Choroid plexus epithelial cell (primary cell): ENCODE results near the gene STRA8.

Experiments
- DNase-seq: peaks from one replicate; pipeline ENCODE4 v3.0.0-alpha.2; 2010; ENCODE audit warnings: low read depth
- H3K4me3 ChIP-seq: 2 replicates; pipeline ENCODE4 v1.5.1; 2011; ENCODE audit warnings: low read depth, mild to moderate bottlenecking, control low read depth, low read length, moderate library complexity
- TF ChIP-seq, protein P1 (sequence below): conservative IDR thresholded peaks from 2 replicates; pipeline ENCODE4 v1.5.1; 2011; ENCODE audit warnings: low read depth, mild to moderate bottlenecking, control low read depth, inconsistent platforms, low read length, moderate library complexity

STRA8 gene

DNA sequence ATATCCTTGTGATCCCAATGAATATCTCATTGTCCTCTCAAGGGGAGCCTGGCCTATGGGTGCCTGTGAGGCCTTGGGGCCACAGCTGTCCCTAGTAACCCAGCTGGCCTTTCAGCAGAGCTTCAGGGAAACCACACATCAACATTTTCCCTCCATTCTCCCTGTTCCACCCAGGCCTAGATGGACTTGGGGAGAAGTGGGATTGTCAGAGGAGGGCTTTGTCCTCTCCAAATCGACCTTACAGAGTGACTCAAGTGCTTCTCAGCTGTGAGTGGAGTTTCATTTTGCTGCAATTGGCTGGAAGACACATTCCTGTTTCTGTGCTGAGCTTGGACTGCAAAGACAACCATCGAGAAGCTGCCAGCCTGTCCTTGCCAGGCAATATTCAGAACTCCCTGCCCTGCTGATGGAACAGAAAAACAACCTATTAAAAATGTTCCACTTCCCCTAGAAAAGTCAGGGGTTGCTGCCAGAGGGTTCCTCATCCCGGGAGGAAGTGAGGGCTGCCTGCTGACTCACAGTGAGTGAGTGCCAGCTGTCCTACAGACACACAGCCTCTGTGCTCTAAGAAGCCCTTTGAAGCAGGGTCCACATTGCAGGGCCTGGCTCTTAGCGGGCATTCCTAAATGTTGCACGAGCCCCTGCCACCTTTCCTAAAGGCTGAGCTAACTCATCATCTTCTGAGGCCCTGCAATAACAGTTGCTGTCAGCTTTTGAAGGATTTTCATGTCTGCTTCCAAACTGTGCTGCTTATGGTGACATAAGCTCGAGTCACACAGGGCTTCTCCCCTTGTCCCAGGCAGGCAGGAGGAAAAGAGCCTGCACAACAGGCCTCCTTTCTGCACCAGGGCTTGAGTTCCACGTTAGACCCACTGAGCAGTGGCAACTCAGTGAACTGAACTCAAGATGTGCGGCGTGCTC lies 20.5 kb downstream of the STRA8 start:
- H3K4me3 ChIP-seq = no peak overlapping the region
- peak; percentile 67 for DNase-seq
- TF ChIP-seq, protein P1, sequence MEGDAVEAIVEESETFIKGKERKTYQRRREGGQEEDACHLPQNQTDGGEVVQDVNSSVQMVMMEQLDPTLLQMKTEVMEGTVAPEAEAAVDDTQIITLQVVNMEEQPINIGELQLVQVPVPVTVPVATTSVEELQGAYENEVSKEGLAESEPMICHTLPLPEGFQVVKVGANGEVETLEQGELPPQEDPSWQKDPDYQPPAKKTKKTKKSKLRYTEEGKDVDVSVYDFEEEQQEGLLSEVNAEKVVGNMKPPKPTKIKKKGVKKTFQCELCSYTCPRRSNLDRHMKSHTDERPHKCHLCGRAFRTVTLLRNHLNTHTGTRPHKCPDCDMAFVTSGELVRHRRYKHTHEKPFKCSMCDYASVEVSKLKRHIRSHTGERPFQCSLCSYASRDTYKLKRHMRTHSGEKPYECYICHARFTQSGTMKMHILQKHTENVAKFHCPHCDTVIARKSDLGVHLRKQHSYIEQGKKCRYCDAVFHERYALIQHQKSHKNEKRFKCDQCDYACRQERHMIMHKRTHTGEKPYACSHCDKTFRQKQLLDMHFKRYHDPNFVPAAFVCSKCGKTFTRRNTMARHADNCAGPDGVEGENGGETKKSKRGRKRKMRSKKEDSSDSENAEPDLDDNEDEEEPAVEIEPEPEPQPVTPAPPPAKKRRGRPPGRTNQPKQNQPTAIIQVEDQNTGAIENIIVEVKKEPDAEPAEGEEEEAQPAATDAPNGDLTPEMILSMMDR = no peak

DNA sequence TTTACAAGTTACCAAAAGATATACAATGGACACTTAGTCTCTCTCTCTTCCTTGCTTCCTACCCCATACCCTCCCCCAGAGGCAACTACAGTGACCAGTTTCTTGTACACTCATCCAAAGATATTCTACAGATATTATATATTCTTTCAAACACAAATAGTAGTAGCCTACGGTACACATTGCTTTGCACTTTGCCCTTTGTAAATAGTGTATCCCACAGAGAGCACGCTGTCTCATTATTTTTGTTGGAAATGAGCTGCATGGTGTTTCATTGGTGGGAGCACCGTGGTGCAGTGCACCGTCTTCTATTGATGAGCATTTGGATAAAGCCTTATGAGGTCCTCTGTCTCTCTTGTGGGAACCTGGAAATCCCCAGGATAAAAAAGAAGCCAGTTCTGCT lies 24.2 kb downstream of the STRA8 start:
- peak; percentile 19 for DNase-seq
- TF ChIP-seq, protein P1 = no peak
- no peak overlapping the region for H3K4me3 ChIP-seq

DNA sequence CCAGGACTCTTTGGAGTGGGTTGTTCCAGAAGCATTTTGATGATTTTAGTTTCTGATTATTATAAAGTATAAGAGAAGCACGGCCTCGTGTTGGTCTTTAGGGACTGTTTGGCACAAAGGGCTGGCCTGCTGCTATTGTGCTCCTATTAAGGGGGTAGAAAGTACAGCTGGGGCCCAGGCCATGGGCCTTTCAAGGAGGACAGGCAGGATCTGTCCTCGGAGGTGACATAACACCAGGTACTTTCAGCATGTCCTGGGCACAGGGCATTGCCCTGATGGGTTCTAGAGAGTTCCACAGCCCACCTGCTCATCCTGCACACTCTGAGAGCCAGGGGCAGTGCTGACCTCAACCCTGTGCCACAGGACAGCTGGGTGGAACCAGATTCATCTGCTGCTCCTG lies 24.9 kb downstream of the STRA8 start:
- TF ChIP-seq, protein P1 = no peak
- DNase-seq = no peak
- no peak overlapping the region for H3K4me3 ChIP-seq

DNA sequence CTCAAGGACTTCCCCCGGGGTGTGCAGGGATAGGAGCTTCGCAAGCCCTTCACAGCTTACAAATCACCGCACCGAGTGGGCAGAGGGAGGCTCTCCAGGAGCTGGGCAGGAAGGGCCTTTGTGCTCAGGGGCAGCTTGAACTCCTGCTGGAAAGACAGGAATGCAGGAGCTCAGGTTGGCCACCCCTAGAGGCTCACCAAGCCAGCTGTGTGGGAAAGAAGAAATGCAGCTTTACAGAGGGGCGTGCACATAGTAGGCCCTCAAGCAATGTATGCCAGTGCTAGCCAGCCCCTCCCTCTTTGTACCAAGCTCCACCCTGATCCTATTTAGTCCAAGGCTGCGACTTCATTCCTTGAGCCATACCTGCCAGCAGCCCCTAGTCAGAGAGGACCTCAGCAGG lies 26.1 kb downstream of the STRA8 start:
- TF ChIP-seq, protein P1 = no peak
- no peak for DNase-seq
- H3K4me3 ChIP-seq = no peak overlapping the region

DNA sequence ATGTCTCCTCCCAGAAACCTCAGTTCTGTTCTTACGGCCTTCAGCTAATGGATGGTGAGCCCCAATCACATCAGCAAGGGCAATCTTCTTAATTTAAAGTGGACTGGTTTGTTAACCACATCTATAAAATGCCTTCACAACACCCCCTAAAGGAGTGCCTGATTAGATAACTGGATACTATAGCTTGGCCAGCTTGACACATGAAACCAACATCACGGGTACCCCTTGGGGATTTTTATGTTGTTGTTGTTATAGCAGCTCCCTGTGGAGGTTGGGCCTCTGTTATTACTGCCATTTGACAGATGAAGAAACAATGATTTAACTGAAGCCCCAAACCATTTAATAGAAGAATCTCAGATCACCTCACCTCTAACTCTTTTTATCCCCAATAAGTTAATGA lies 26.8 kb downstream of the STRA8 start:
- no peak for DNase-seq
- TF ChIP-seq, protein P1 = no peak
- H3K4me3 ChIP-seq = no peak overlapping the region

DNA sequence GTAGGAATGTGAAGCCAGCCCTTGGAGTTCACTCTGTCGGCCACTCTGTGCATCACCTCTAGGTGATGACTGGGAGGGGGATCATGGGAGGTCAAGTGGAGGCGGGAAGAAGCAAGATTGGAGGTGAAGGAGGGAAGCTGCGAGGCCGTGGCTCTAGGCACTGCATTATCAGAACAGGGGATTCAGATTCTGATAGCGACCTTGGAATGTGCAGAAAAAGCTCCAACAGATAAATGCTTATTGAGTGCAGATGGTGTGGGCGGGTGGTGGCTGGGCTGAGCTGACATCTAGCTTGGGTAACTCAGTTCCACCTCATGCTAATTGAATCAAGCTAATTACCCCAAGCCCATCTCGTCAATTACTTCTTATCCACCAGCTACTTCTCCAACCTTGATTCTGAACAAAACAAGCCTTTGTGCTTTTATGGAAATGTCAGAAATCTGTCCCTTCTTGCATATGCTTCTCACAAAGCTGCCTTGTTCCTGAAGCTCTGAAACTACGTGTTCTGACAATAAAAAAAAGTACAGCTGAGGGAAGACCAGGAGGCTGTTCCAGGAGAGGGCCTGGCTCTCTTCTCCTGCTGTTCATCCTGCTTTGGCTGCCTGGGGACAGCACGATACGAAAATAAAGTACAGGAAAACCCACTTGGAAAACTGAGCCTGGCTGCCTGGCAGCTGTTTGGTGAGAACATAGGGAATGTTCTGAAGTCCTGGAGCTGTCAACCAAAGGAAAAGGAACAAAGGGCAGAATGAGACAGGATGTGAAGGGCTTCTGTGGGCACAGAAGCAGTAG lies 27.5 kb downstream of the STRA8 start:
- H3K4me3 ChIP-seq = no peak overlapping the region
- no peak for DNase-seq
- TF ChIP-seq, protein P1 = no peak
